Peyer's patch (tissue), 4 donors: Measurements from ENCODE around the gene STK39.

Source experiments
- CTCF ChIP-seq, 6 experiments: fragments of 450-650 bp in 4 of 6; fragments of 200-600 bp in 2 of 6; sonication (generic) in 1 of 6; IDR thresholded peaks; one replicate each; pipeline ENCODE4 v1.5.1; 2017 to 2019; ENCODE audit warnings: antibody characterized with exemption in 6 of 6, mild to moderate bottlenecking in 3 of 6, moderate library complexity in 1 of 6
- POLR2A ChIP-seq, 2 donors: fragments of 450-650 bp; IDR thresholded peaks; one replicate each; pipeline ENCODE4 v1.5.1; 2017; ENCODE audit warnings: antibody characterized with exemption in 2 of 2, mild to moderate bottlenecking in 2 of 2, moderate library complexity in 2 of 2

GRCh38 chr2:168054657-168055056 is 192.7 kb downstream of the STK39 start:
- TF ChIP-seq CTCF (IDR thresholded peaks at IDR 0.05) (no peak), POLR2A (IDR thresholded peaks at IDR 0.05) (no peak)
